ENCODE measurements around the gene DOCK7.
"Not testable (repeated sequence)": the region's sequence is repeated elsewhere in the genome, so short reads cannot be mapped to it uniquely, and the experiment has no call there.

DOCK7 gene

GRCh38 chr1:62588000-62588399 is 100.2 kb downstream of the DOCK7 start:
- no peak for DNase-seq (ENCODE audit: low spot score)
- TF ChIP-seq CTCF (IDR thresholded peaks at IDR 0.05; ENCODE audit: extremely low read depth, missing control alignments): no peak

DNA sequence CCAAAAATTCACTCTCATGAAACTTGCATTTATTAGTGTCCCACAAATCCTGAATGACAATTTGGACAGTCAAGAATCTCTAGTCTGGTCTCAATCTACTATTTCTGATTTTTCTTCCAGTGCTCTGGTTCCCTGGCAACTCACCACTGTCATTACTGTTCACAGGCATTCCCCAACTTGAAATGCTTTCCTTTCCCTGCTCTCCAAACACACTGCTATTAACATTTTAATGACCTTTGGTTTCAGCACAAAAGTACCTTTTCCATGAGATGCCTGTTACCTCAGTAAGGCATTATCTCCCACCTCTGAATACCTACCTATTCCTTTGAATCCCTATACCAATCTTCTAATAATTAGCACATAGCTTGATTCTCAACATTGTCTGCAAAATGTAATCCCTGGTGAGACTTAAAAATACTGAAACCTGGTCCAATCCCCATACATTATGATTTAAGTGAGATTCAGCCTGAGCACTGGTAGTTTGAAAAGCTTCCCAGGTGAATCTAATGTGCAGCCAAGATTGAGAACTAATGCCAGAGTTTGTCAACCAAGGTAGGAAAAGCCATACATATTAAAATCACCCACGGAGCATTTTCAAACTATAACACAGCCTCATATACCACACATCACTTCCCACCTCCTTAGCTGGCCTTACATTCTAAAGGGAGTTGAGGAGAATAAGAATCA is 102.6 kb downstream of the DOCK7 start:
- DNase-seq (ENCODE audit: low spot score): no peak
- TF ChIP-seq CTCF (IDR thresholded peaks at IDR 0.05; ENCODE audit: extremely low read depth, missing control alignments): no peak

DNA sequence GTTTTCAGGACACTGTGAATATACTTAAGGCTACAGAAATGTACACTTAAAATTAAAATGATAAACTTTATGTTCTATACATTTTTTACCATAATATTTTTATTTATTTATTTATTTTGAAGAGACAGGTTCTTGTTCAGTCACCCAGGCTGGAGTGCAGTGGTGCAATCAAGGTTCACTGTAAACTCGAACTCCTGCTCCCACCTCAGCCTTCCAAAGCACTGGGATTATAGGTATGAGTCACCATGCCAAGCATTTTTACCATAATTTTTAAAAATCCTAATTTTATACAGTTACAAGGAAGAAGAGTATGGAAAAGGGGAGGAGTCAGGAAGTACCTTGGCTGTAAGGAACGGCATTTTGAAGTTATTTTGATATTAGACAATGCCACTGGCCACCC is 114.5 kb downstream of the DOCK7 start:
- DNase-seq (ENCODE audit: low spot score): no peak
- no peak for TF ChIP-seq CTCF (IDR thresholded peaks at IDR 0.05; ENCODE audit: extremely low read depth, missing control alignments)

DNA sequence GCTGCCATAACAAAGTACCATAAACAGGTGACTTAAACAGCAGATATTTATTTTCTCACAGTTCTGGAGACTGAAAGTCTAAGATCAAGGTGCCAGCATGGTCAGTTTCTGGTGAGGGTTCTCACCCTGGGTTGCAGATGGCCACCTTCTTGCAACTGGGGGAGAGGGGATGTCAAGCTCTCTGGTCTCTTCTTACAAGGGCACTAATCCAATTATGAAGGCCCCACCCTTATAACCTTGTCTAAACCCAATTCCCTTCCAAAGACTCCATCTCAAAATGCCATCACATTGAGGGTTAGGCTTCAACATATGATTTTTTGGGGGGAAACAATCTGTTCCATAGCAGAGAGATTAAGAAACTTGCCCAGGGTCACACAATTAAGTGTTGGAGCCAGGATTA is 115.7 kb downstream of the DOCK7 start:
- TF ChIP-seq CTCF (IDR thresholded peaks at IDR 0.05; ENCODE audit: extremely low read depth, missing control alignments): no peak
- no peak for DNase-seq (ENCODE audit: low spot score)

- not testable (repeated sequence) for DNase-seq (ENCODE audit: low spot score)
Measured at GRCh38 chr1:62571517-62571916, 116.7 kb downstream of the DOCK7 start.

GRCh38 chr1:62567926-62568325 is 120.3 kb downstream of the DOCK7 start:
- DNase-seq (ENCODE audit: low spot score): not testable (repeated sequence)

GRCh38 chr1:62567182-62567581 is 121.0 kb downstream of the DOCK7 start:
- not testable (repeated sequence) for DNase-seq (ENCODE audit: low spot score)

DNA sequence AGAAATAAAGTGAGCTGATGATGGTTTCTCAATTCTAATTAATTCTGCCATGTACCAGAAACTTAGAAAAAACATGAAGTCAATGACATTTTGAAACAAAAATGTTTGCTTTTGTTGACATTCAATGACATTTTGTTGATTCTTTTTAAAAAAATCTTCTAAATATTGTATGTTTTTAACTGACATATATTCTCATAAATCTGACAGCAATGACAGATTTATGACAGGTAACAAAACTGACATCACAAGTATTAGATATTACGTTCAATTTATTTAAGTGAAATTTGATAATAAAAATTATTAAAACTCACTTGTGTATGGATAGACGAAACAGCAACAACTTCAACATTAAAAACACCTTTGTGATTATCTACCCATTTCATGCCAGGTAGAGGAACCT is 126.9 kb downstream of the DOCK7 start:
- DNase-seq (ENCODE audit: low spot score): no peak

More for the DNA sequence above, 126.9 kb downstream of the DOCK7 start:
- TF ChIP-seq CTCF (IDR thresholded peaks at IDR 0.05; ENCODE audit: extremely low read depth, missing control alignments): no peak
